Stimulated activated CD8-positive, alpha-beta memory T cell treated with anti-CD3 and anti-CD28 coated beads, Interleukin-4, amount 100 ng/mL, for 24 hours (primary cell): ENCODE measurements around the gene KRTAP9-7.

ENCODE experiments used
- DNase-seq: peaks from one replicate; pipeline ENCODE4 v3.0.0-alpha.2; 2020; ENCODE audit warnings: low read depth

Gene KRTAP9-7

DNA sequence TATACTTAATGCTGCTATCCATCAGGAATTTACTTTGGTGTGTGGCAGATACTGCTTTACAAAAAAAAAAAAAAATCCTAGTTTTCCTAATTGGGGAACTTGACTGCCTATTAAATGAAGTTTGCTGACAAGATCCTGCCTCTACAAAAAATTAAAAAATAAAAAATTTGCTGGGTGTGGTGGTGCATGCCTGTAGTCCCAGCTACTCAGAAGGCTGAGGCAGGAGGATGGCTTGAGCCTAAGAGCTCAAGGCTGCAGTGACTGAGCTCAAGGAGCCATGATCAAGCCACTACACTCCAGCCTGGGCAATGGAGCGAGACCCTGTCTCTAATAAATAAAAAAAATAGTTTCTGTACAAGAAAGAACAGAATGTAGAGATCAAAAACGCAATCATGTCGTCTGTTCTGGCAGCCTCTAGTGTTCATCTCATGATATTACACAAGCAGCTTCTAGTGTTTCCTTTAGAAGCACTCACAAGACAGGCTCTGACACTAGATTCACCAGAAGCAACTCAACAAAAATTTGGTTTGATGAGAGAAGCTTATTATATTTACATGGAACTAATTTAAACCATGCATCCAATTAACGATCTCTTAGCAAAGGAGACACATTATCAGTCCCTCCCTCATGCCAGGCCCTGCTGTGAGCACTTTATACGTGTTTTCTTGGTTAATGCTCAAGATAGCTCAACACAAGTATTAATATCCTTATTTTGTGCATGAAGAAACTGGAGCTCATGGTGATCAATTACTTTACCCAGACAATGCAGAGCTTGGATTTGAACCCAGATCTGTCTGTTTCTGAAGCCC is 46.8 kb downstream of the KRTAP9-7 start:
- DNase-seq, result no peak

GRCh38 chr17:41322903-41323895 is 47.7 kb downstream of the KRTAP9-7 start:
- DNase-seq, result no peak

DNA sequence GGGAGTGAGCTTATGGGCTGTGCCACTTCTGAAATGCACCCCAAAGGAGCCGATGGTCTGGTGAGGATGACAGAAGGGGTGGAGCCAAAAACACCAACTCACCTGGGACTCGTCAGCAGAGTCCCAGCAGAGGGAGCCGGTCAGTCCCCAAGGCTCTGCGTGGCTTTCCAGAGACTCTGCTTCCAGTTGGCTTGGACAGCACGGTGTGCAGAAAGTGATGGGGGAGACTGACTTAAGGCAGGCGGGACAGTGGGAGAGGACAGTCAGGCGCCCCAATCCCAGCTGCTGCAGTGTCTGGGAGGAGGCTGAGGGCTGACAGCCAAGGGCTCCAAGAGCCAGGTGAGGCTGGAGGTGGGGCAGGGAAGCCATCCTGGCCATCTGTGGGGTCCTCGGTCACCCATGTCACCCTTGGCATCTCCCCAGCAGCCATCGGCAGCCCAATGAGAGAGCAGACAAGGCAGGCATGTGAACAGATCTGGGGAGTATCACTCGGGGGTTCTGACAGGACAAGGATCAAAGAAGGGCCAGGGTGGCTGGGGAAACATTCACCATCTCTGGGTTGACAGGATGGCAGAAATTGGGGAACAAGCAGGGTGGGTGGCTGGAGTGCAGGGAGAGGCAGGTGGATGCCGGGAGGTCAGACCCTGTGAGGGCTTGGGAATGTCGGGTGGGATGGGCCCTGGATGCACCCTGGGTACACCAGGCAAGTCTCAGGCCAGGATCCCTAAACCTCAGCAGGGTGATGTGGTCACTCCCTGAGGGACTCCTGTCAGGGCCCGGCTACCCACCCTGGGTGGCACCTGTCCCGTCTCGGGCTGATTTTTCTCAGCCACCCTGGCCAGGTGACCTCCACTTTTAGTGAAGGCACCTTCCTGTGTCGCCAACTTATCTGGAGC is 48.9 kb downstream of the KRTAP9-7 start:
- DNase-seq, result no peak

GRCh38 chr17:41325126-41325525 is 49.6 kb downstream of the KRTAP9-7 start:
- no peak for DNase-seq

DNA sequence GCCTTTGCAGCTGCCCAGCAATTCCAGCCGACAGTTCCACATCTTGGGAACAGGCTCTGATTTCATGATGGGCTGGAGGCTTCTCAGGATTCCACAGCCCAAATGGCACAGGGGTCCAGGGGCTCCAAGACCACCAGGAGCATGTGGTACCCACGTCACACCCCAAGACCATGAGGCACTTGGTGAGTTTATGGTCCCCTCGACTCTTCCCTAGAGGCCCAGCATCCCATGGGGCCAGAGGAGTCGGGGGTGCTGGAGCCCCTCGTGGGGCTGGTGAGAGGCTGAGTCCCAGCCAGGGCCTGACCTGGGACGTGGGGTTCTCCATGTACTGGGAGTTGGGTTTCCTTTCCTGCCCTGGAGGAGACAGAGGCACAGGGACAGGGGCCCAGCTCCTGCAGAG is 50.1 kb downstream of the KRTAP9-7 start:
- no peak for DNase-seq
